Mesodermal cell (in vitro differentiated cells): ENCODE data around the gene B3GNT9.
A peak's percentile ranks its signal among the peaks of the same experiment; 100 is the strongest.

Source experiments
- H3K27ac ChIP-seq: 2 replicates; pipeline ENCODE4 v1.7.0; 2013; ENCODE audit warnings: mild to moderate bottlenecking, low read depth, low read length, moderate library complexity; ENCODE audit not compliant: severe bottlenecking
- H3K36me3 ChIP-seq: 2 replicates; pipeline ENCODE4 v1.7.1; 2013; ENCODE audit warnings: mild to moderate bottlenecking, low read length, moderate library complexity; ENCODE audit not compliant: control insufficient read depth, insufficient read depth
- H3K4me1 ChIP-seq: one replicate; pipeline ENCODE4 v1.7.1; 2013; ENCODE audit warnings: mild to moderate bottlenecking, low read length; ENCODE audit not compliant: insufficient read depth, control insufficient read depth, poor library complexity, severe bottlenecking
- H3K4me3 ChIP-seq: 2 replicates; pipeline ENCODE4 v1.7.0; 2013; ENCODE audit warnings: low read length, control low read depth, mild to moderate bottlenecking; ENCODE audit not compliant: insufficient read depth, poor library complexity, severe bottlenecking; ENCODE audit errors: extremely low read depth
- H3K9me3 ChIP-seq: 2 replicates; pipeline ENCODE4 v1.7.1; 2013; ENCODE audit warnings: mild to moderate bottlenecking, low read length, moderate library complexity; ENCODE audit not compliant: control insufficient read depth
- WGBS, 2 experiments: methylation state at CpG; one replicate each; pipeline ENCODE4 v1.1.5; 2013; ENCODE audit warnings: missing lambda C conversion rate in 2 of 2; ENCODE audit not compliant: insufficient coverage in 2 of 2; 5-methylcytosine and 5-hydroxymethylcytosine counted together

B3GNT9 gene

GRCh38 chr16:67185651-67186134 is 34.9 kb upstream of the B3GNT9 start:
- 19 to 20% methylated on average over 9 to 10 of the region's 12 CpGs for WGBS, 2 experiments
- peaks cover 4% of the 10 kb centered on the region for H3K36me3 ChIP-seq
- no peak overlapping the region for H3K27ac ChIP-seq
- no peak overlapping the region for H3K4me3 ChIP-seq
- peaks cover 30% of the 10 kb centered on the region for H3K4me1 ChIP-seq
- H3K9me3 ChIP-seq, result no peaks in the 10 kb centered on the region

- Histone ChIP-seq H3K27ac (no peak overlapping the region), H3K4me1 (peaks cover 25% of the 10 kb centered on the region), H3K4me3 (peak overlapping the region; percentile 61), H3K9me3 (no peaks in the 10 kb centered on the region), H3K36me3 (peaks cover 10% of the 10 kb centered on the region)
- WGBS, 2 experiments, result 22 to 24% methylated on average over 43 of the region's 43 CpGs
These were observed 34.3 kb upstream of the B3GNT9 start for GRCh38 chr16:67184995-67185650.

GRCh38 chr16:67184453-67184994 is 33.7 kb upstream of the B3GNT9 start:
- Histone ChIP-seq H3K36me3 (peaks cover 16% of the 10 kb centered on the region), H3K9me3 (no peaks in the 10 kb centered on the region), H3K27ac (no peak overlapping the region), H3K4me3 (peak overlapping the region; percentile 61), H3K4me1 (peaks cover 25% of the 10 kb centered on the region)
- 14 to 15% methylated on average over 51 to 59 of the region's 59 CpGs for WGBS, 2 experiments

GRCh38 chr16:67183627-67184452 is 33.0 kb upstream of the B3GNT9 start, which contains the start of gene MATCAP1:
Gene MATCAP1 (minus strand): TSS chr16:67183963. CDS start chr16:67180610, 3,353 bp downstream.
- Histone ChIP-seq H3K9me3 (no peaks in the 10 kb centered on the region), H3K4me3 (peak within 1 kb of the TSS; percentile 61), H3K27ac (peak within 1 kb of the TSS; percentile 98), H3K4me1 (peaks cover 25% of the 10 kb centered on the region), H3K36me3 (peaks cover 19% of the 10 kb centered on the region)
- 0 to 1% methylated on average over 52 to 71 of the region's 77 CpGs for WGBS, 2 experiments

- H3K27ac ChIP-seq, result peak overlapping the region; percentile 98
These were observed 32.5 kb upstream of the B3GNT9 start for GRCh38 chr16:67183284-67183626.

GRCh38 chr16:67182288-67182687 is 31.5 kb upstream of the B3GNT9 start:
- peak overlapping the region; percentile 61 for H3K4me3 ChIP-seq
- H3K4me1 ChIP-seq, result peaks cover 21% of the 10 kb centered on the region
- H3K9me3 ChIP-seq, result no peaks in the 10 kb centered on the region
- 86 to 93% methylated on average over 2 of the region's 2 CpGs for WGBS, 2 experiments
- no peak overlapping the region for H3K27ac ChIP-seq
- H3K36me3 ChIP-seq, result peaks cover 19% of the 10 kb centered on the region

More at GRCh38 chr16:67183284-67183626, 32.5 kb upstream of the B3GNT9 start:
- H3K4me1 ChIP-seq, result peaks cover 25% of the 10 kb centered on the region
- H3K36me3 ChIP-seq, result peaks cover 19% of the 10 kb centered on the region
- no peaks in the 10 kb centered on the region for H3K9me3 ChIP-seq
- peak overlapping the region; percentile 61 for H3K4me3 ChIP-seq
- WGBS, 2 experiments, result 11 to 18% methylated on average over 8 to 9 of the region's 11 CpGs

- H3K27ac ChIP-seq, result no peak overlapping the region
- peaks cover 20% of the 10 kb centered on the region for H3K36me3 ChIP-seq
- no peak overlapping the region for H3K4me3 ChIP-seq
- H3K9me3 ChIP-seq, result no peaks in the 10 kb centered on the region
- peaks cover 12% of the 10 kb centered on the region for H3K4me1 ChIP-seq
- WGBS, 2 experiments, result 89 to 94% methylated on average over 2 of the region's 2 CpGs
These were observed 30.5 kb upstream of the B3GNT9 start for GRCh38 chr16:67181346-67181745.

GRCh38 chr16:67180166-67180565 is 29.4 kb upstream of the B3GNT9 start:
- no peak overlapping the region for H3K27ac ChIP-seq
- peaks cover 3% of the 10 kb centered on the region for H3K4me1 ChIP-seq
- no peak overlapping the region for H3K4me3 ChIP-seq
- H3K9me3 ChIP-seq, result no peaks in the 10 kb centered on the region
- WGBS, 2 experiments, result 93 to 97% methylated on average over 15 of the region's 16 CpGs
- H3K36me3 ChIP-seq, result peaks cover 28% of the 10 kb centered on the region

- Histone ChIP-seq H3K4me1 (peaks cover 4% of the 10 kb centered on the region), H3K4me3 (no peak overlapping the region), H3K36me3 (peaks cover 31% of the 10 kb centered on the region), H3K27ac (no peak overlapping the region), H3K9me3 (no peaks in the 10 kb centered on the region)
- WGBS, 2 experiments, result 95 to 97% methylated on average over 10 to 11 of the region's 13 CpGs
These were observed 28.8 kb upstream of the B3GNT9 start for GRCh38 chr16:67179421-67180080.
